GM19025 (cell line): ENCODE measurements around the gene NUDT16L1.
A peak's percentile ranks its signal among the peaks of the same experiment; 100 is the strongest.
"Not testable (repeated sequence)": the region's sequence is repeated elsewhere in the genome, so short reads cannot be mapped to it uniquely, and the experiment has no call there.

Experiments
- ATAC-seq: cut with Tn5 transposase; IDR thresholded peaks from one replicate; pipeline ENCODE4 v1.9.1; 2021; ENCODE audit warnings: mild to moderate bottlenecking, low read depth, moderate library complexity; ENCODE audit not compliant: unreplicated experiment

NUDT16L1 gene

DNA sequence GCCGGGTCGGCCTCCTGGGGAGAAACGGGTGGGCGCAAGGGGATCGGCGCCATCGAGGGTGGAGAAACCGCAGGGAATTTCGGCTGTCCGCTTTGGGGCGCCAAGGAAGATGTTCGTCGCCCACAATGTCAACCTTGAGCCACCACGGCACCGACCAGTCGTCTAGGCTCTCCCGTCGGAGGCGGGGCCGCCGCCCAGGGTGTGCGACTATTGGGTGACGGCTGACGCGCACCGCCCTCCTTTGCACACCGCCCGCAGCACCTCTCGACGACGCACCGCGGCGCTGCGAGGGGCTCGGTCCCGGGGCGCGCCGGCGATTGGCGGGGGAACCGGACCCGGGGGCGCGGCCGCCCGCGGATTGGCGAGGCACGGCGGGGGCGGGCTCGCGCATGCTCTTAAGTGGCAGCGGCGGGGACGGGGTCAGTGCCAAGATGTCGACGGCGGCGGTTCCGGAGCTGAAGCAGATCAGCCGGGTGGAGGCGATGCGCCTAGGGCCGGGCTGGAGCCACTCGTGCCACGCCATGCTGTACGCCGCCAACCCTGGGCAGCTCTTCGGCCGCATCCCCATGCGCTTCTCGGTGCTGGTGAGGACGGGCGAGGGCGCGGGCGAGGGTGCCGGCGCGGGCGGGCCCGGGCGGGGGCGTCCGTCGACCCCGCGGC lies at the start of gene NUDT16L1:
TSS of gene NUDT16L1 (plus strand) at position 267 of the 660 bp plus-strand sequence. CDS start at position 432, 165 bp downstream.
- ATAC-seq, result peak; percentile 93

DNA sequence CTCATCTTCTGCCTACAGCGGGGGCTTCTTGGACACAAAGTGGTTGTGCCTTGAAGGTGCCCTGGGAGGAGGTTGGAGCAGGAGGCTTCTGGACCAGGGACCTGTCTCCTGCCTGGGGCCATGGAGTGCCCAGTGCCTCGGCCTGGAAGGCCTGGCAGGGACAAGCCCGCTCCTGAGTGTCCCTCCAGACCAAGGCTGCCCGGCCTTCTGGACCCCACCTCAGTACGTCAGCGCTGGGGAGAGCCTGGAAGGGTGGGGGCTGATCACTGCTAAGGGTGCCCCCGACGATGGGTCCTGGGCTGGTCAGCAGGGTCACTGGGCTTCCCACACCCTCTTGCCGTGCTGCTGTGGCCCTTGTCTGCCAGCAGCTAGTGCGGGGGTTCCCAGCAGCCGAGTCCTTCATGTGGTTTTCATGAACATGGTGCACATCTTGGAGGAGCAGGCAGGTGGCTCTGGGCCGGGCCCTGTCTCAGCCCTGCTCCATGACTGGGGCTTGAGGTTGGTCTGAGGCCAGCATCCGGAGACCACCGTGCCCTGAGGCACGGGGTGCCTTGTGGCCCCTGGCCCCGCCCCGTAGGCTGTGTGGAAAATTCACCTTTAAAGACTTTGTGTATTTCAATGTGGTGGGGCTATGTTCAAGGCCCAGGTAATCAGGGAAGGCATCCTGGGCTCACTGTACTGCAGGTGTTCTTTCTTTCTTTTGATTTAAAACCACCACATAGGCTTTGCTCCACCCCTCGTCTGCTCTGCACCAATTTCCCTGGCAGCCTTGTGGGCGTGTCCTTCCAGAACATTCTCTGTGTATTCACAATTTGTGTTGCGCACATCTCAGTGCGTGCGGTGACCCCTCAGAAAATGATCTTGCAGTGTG lies 46.4 kb upstream of the NUDT16L1 start:
- ATAC-seq, result no peak

DNA sequence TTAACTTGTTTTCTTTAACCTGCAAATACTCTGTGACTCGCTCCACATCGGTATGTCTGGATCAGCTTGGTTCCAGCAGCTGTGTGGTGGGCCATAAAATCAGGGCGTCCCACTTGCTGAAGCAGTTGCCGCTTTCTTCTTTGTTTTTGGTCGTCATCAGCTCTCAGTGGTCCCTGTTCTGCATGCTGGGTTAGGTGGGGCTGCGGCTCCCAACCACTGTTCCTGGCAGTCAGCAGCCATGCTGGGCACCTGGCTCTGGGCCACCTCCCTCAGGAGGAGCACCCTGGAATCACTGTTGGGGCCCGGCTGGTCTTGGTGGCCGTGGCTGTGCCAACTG lies 45.8 kb upstream of the NUDT16L1 start:
- no peak for ATAC-seq

DNA sequence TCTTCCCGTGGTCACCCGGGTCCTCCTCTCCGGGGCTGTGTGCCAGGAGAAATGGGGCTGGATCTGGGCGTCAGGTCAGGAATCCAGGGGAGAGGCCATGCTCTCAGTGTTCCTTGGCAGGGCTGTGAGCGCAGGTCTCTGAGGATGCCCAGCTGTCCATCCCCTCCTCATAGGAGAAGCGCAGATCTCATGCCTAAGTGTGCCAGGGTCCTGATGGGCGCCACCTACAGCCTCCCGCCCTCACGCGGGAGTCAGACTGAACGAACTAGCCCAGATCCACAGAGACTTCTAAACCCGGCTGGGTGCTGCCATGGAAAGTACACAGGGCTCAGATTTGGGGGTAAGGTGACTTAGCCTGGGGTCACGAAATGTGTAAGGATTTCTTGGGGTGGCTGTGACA lies 44.4 kb upstream of the NUDT16L1 start:
- ATAC-seq, result no peak

DNA sequence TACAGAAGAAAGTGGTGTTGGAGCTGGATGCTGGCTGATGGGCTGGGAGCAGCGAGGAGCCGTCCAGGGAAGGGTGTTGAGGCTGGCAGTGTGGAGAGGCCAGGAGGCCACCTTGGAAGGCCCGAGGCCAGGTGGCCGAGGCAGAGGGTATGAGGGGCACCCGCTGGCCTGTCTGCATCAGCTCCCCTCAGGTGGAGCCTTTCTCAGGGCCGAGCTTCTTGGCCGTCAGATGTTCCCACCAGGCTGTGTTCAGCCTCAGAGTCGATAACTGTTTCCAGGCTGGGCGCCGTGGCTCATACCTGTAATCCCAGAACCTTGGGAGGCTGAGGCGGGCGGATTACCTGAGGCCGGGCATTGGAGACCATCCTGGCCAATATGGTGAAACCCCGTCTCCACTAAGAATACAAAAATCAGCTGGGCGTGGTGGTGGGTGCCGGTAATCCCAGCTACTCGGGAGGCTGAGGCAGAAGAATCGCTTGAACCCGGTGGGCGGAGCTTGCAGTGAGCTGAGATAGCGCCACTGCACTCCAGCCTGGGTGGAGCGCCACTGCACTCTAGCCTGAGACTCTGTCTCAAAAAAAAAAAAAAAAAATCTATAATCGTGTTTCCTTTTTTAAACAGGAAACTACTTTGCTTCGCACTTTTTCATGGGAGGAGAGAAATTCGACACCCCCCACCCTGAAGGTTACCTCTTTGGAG lies 43.5 kb upstream of the NUDT16L1 start:
- ATAC-seq, result no peak

DNA sequence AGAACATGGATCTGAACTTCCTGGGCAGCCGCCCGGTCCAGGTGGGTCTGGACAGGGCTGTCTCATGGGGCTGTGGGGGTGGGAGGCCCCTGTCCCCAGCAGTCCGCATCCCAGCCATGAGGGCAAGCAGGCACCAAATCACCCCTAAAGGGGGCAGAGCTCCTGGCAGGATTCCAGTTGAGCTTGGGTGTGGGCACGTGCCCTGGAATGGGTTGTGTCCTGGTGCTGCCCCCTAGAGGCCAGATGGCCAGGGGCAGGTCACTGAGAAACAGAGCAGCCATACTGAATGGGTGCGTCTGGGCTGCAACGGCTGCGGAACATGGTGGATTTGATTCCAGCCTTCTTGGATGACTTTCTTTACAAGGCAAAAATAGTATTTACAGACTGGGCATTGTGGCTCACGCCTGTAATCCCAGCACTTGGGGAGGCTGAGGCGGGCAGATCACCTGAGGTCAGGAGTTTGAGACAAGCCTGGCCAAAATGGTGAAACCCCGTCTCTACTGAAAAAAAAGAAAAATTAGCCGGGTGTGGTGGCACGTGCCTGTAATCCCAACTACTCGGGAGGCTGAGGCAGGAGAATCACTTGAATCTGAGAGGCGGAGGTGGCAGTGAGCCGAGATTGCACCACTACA lies 42.8 kb upstream of the NUDT16L1 start:
- not testable (repeated sequence) for ATAC-seq

DNA sequence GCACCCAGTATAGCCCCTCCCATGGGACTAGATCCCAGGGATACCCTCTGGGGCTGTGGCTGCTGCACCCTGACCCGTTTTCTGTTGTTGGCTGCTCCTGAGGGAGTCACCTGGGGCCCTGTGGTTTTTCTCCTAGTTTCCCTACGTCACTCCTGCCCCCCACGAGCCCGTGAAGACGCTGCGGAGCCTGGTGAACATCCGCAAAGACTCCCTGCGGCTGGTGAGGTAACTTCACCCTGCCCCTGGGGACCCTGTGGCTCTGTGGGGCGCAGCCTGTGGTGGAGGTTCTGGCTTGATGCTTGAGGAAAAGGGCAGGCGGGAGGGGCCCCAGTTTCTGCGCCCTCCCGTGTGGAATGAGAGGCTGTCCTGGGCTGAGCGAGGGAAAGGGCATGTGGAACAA lies 41.5 kb upstream of the NUDT16L1 start:
- ATAC-seq, result peak; percentile 39

DNA sequence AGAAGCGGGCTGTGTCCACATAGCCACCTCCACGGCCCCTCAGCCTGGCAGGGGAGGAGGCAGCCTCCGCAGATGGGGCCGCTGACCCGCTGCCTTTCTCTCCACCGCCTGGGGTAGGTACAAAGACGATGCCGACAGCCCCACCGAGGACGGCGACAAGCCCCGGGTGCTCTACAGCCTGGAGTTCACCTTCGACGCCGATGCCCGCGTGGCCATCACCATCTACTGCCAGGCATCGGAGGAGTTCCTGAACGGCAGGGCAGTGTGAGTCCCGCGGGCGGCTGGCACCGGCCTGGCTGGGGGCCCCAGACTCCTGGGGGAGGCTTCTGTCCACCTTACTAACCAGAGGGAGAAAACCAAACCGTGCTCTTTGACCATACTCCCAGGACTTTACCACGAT lies 40.8 kb upstream of the NUDT16L1 start:
- no peak for ATAC-seq

DNA sequence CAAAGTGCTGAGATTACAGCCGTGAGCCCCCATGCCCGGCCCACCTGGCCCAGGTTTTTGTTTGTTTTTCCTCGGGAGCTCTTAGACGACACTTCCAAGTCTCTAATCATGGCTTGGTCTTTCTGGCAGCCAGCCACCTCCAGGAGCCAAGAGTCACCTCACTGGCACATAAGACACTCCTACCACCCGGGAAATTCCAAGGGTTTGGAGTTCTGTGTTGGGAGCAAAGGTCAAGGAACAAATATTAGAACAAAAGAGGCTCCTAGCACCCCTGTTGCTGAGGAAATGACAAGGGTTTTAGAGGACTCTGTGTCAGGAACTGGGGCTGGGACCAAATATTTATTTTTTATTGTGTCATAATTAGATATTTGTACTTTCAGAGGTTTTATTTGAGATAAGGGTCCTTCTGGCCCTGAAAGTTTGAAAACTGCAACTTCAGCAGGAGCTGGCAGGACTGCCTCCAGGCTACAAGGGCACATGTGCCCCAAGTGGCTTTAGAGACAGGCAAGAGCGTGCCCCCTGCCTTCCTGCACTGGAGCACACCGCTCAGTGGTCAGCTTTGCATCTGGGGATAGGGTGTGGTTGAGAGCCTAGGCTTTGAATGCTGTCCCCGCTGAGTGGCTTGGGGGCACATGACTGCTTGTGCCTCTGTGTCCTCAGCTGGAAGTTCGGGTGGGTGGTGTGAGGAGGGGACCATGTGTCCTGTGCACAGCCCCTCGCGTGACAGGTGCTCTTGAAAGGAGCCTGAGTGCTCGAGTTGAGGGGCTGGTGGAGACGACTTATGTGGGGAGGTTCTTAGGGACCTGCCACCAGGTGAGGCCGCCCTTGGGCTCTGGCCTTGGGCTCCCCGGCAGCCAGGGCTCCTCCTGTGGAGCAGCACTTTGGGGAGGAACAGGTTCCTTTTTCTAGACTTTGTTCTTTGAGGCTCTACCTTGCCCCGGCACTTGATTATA lies 39.1 kb upstream of the NUDT16L1 start:
- ATAC-seq, result no peak

DNA sequence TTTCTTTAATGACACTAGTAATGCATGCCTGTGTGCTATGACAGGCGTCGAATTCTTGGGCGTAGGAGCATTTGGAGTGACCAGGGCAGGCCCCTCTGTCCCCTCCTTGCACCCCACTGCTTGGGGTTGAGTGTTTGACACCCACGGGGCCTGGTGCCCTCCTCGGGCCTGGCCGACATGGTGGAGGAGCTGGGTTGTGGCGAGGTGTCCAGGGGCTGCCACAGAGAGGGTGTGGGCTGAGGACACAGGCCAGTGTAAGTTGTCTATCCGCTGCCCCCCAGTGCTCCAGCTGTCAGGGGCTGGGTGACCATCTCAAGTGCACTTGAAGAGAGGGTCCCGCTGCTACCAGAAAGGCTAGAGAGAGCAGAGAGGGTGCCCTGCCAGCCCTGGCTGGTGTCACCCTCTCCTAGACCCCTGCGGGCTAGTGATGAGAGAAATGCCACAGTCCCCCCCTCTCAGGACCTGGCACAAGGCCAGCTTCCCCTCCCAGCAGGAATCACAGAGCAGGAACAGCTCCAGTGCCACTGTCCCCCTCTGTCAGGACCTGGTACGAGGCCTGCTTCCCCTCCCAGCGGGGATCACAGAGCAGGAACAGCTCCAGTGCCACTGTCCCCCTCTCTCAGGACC lies 38.3 kb upstream of the NUDT16L1 start:
- no peak for ATAC-seq

DNA sequence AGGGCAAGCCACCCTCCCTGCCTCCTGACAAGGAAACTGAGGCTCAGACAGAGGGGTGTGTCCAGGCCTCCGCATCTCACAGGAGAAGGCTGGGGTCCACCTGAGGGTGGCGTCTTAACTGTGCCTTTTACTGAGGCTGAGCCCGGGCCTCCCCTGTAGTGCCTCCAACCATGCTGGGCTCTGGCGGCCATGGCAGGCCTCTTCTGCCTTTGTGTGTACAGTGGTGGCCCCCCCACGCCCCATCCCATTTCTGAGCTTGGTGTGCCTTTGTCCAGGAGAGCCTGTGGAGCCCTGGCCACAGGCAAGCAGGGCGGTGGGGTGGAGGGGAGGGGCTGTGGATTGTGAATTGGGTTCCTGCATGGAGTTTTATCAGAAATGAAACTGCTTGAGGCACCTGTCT lies 37.6 kb upstream of the NUDT16L1 start:
- ATAC-seq, result no peak

DNA sequence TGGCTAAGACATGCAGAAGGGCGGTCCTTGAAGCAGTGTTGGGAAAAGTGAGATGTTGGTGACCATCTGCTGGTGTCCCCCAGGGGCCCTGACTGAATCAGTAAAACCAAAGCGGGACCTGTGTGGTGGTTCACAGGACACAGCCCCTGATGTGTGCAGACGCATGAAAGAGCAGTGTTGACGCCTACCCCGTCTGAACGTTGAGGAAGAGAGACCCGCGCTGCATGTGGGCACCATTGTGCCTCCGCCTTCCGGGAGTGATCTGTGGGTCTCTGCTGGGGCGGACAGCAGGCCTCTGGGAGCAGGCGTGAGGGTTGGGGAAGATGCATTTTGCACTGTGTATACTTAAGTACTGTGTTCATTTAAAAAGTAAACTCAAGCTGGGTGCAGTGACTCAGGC lies 37.1 kb upstream of the NUDT16L1 start:
- ATAC-seq, result no peak

DNA sequence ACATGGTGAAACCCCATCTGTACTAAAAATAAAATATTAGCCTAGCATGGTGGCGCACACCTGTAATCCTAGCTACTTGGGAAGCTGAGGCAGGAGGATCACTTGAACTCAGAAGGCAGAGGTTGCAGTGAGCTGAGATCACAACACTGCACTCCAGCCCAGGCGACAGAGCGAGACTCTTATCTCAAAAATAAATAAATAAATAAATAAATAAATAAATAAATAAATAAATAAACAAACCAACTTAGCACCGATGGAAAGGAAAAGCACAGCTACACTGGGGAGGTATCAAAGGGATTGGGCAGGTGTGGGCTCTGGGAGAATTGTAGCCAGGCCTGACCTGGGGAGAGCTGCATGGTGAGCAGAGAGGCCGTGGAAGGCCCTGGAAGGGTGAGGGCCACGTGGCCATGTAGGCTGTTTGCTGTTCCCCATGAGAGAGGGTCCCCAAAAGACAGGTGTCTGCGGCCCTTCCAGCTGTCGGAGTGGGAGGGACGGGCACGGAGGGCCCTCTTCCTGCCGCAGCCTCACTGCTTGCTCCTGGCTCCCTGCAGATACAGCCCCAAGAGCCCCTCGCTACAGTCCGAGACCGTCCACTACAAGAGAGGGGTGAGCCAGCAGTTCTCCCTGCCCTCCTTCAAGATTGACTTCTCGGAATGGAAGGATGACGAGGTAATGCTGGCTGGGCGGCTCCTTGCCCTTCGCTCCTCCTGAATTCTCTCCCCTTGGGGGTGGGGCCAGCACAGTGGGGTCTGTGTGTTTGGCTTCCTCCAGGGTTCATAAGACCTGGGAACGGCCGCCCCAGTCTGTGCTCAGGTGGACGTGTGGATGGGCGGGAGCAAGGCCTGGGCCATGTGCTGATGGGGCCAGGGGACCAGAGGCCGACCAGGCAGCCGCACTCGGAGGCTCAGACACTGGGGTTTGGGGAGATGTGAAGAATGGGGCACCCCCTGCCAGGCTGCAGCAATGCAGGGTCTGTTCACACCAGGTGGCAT lies 36.4 kb upstream of the NUDT16L1 start:
- ATAC-seq, result no peak

DNA sequence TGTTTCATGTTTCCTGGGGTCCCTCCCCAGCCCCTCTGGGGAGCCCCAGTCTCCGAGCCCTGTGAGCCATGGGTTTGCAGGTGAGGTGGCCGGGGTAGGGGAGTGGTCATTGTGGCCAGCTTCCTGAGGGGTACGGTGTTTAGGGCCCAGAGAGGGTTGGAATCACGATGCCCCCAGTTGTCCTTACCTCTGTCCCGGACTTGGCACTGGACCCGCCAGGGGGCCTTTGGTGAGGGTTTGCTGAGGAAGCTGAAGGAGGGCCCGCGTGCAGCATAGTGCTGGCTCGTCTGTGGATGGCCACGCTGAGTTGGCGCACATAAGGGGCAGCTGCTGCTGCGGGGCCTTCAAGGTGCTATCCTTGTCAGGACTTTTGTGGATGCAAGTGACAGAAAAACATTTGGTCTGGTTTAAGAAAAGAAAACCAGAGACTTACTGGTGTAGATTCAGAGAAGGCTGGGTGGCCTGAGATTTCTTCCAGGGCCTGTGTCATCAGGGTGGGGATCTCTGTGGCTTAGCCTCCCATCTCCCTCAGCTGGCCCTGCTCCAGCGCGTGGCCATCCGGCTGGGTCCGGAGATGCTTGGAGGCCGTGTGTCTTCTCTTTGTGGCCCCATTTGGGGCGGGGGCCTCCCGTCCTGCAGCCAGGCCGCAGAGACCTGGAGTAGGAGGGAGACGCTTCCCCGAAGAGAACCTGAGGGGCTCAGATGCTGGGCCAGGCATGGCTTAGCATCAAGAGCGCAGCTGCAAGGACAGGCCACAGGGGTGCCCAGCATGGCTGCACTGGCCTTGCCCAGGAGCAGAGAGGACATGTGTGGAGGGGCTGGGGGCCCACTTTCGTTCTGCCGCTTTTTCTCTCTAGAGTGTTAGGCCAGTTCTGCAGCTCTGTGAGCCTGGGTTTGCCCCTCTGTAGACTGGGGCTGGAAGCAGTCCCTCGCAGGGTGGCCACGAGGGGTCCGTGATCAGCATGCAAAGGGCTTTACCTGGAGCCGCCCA lies 33.7 kb upstream of the NUDT16L1 start:
- ATAC-seq, result no peak

DNA sequence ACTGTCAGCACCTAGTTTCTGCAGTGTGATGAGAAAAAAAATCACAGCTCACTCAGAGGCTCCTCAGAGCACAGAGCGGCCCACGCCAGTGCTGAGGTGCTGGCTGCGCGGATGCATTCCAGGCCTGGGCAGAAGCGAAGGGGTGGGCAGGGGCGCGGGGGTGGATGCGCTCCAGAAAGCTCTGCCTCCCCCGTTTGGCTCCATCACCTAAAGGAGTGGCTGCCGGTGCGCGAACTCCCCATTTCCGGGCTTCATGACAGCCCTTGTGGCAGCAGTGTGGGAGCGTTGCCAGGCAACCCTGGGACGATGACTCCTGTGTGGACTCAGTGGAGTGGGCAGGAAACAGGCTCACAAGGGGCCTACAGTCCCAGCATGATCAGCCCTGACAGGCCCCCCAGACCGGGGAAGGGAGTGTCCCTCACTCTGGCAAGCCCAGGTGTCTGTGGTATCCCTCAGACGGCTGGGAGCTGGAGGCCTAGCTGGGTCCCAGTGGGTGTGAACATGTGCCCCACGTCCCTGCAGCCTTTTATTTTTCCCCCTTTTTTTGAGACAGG lies 32.8 kb upstream of the NUDT16L1 start:
- ATAC-seq, result no peak

DNA sequence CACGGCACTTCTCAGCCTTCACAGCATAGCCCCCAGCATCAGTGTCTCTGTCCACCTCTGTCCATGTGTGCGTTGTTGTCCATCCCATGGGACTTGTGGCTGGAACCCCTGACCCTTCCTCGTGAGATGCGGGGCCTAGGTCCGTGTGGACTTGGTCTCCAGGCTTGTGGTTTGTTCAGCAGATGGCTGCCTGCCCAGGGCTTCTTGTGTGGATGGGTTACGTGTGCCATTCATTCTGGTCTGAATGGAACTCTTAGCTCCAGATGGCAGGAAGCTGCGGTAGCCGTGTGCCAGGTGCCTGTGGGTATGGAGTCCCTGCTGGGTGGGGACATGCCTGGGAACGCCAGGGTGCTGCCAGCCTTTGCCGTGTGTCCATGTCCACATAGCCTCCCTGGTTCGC lies 31.7 kb upstream of the NUDT16L1 start:
- ATAC-seq, result no peak

DNA sequence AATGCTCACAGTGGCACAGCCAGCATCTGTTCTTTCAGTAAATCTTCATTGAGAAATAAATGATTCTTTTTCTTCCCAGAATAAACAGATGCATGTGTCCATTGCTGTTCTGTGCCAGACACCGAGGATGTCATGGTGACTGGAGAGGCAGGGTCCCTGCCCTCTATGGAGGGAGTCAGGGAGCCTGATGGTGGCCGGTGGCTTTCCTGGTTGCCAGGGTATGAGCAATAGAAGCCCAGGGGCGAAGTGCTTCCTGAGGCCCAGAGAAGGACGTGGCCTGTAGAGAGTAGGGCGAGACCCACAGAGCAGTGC lies 29.9 kb upstream of the NUDT16L1 start:
- no peak for ATAC-seq
